GM21737 (cell line): ENCODE results near the gene CCDC201.

Source experiments
- ATAC-seq: cut with Tn5 transposase; IDR thresholded peaks from one replicate; pipeline ENCODE4 v1.9.1; 2021; ENCODE audit warnings: mild to moderate bottlenecking, moderate library complexity; ENCODE audit not compliant: unreplicated experiment

The CCDC201 gene

GRCh38 chr7:45893996-45894664, 21.2 kb upstream of the CCDC201 start:
- no peak for ATAC-seq

GRCh38 chr7:45893374-45893995, 20.6 kb upstream of the CCDC201 start:
- no peak for ATAC-seq

DNA sequence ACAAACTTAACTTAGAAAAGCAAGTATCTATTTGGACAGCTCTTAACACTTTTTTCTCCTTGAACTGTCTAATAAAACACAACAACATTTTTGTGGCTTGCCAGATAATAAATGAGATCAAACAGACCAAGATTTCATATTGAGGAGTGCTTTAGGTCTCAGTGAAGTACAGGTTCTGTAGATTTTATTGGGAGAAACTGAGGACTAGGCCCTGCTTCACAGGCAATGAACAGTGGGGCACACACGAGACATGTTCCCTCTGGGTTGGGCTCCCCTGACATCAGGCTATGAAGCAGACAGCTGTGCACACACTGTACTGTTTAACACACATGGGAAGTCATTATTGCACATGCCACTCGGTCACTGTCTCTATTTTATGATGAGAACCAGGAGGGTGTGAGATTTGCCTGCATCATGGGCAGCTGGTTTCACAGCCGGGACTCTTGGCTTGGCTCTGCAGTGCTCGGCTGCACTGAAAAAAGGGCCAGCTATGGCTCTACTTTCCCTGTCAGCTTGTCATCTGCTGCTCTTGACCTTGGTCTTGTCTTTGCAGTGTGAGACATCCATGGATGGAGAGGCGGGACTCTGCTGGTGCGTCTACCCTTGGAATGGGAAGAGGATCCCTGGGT, 19.6 kb upstream of the CCDC201 start:
- ATAC-seq: no peak

DNA sequence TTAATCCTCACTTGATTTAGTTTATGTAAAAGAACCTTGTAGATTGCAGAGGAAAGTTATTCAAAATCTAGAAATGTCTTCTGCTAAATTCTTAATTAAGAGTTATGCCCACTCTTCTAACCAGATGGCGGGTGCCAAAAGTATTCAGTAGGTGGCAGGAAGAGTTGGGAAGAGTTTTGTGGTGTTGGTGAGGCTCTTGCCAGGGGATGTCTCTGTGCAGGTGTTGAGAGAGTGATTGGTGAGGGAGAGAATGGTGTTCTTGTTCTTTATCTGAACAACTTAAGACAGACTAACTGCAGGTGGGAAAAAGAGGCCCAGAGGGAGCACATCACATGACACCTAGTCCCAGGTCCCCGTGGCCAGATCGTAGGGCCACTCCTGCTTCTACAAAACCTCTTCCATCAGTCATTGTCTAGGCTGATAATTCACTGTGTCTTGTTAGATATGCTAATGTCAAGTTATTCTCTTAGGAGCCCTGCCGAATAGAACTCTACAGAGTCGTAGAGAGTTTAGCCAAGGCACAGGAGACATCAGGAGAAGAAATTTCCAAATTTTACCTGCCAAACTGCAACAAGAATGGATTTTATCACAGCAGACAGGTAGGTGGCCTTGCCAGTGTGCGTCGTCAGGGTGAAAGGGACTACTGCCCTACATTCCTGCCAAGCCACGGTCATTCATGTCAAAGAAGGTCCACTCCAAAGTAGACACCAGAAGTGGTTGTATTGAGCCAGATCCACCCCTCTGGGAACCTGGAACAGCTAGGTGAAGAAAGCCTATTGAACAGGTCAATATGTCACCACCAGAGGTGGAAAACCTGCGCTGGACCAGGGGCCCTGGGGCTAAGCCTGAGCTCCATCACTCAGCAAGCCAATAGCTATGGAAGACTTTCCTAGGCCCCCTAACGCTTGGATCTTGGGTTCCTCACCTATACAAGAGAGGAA, 18.9 kb upstream of the CCDC201 start:
- no peak for ATAC-seq

GRCh38 chr7:45890902-45891461, 18.1 kb upstream of the CCDC201 start:
- ATAC-seq: no peak

DNA sequence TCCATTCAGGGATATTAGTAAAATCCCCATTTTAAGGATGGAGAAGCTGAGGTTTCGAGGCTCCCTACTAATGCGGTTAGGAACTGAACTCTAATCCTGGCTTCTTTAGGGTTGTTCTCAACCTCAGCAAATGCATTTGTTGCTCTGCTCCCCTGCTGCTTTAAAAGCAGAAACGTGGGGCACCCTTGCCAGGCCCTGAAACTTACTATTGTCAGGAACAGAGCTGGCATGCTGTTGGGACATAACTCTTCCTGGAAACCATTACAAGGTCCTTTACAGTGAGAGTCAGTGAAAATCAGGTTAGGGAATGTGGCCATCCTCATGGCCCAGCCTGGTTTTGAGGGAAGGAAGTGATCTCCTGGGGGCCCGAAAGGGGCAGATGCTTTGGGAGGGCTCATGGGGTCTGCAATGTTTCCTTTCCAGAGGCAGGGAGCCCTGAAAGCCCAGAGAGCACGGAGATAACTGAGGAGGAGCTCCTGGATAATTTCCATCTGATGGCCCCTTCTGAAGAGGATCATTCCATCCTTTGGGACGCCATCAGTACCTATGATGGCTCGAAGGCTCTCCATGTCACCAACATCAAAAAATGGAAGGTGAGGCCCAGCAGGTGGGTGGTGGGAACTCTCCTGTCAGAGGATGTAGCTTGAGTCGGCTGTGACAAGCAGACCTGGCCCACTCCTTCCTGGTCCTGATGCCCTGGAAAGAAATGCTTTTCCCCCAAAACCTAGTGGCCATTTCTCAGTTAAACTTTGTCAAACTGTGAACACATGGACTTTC, 17.4 kb upstream of the CCDC201 start:
- ATAC-seq: no peak

DNA sequence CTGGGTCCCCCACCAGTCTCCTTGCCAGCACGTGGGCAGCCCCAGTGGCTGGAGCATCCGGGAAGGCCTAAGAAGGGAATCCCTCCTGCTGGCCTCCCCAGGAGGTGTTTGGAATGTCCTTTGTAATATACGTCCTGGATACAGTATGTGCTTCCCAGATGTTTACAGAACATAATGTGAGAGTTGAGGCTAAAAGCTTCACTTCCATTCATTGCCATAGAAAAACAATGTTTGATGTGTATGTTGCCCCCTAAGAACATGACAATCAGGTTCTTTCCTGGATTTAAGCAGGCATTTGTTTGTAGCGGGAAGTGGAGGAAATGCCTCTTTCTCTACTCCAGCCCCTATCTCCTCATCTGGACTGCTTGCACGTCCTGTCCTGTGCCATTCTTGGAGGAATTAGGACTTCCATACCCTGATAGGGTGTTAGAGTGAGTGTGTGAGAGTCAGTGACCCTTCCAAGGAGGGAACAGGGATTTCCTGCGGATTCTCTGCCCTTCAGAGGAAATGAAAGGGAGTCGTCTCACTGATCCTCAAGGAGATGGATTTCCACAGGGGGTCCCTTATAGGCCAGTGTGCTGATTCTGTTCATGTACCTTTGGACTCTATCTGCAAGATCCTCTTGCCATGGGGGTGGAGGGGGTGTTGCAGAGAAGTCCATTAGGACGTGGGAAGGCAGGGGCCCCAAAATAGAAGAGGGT, 16.6 kb upstream of the CCDC201 start:
- ATAC-seq: no peak

GRCh38 chr7:45888993-45889366, 16.1 kb upstream of the CCDC201 start:
- no peak for ATAC-seq

GRCh38 chr7:45888185-45888992, 15.5 kb upstream of the CCDC201 start, which contains the start of gene IGFBP1:
Gene IGFBP1, plus strand, starts transcription at chr7:45888488. Its CDS starts 165 bp downstream, at chr7:45888653.
- no peak for ATAC-seq

DNA sequence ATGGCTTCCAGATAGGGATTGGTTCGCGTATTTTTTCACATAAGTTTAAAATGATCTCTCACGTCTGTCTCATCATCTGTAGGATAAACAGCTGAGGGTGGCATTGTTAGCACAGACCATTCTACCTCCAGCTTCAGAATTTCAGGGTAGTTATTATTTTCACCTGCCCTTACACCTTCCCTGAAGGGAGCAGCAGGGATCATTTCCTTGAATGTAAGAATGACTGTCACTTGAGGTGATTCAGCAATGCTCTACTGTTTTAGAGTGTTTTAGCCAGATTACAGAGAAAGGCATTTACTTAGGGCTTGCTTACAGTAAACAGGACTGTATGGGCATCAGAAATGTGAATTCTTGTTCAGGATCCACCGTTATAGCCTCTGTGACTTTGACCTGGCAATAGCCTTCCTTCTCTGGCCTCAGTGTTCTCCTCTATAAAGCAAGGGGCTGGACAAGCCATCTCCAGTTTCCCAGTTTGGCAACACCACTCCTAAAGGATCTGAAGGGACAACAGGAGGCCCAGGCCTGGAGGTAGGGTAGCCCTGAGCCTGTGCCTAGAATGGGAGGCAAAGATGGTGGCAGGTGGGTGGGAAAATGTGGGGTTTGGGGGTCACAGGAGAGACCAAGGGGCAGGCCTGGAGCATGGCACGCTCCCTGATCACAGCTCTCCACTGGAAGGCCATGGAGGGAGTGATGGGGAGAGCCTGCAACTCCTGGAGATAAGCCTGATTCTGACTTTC, 14.2 kb upstream of the CCDC201 start:
- no peak for ATAC-seq

DNA sequence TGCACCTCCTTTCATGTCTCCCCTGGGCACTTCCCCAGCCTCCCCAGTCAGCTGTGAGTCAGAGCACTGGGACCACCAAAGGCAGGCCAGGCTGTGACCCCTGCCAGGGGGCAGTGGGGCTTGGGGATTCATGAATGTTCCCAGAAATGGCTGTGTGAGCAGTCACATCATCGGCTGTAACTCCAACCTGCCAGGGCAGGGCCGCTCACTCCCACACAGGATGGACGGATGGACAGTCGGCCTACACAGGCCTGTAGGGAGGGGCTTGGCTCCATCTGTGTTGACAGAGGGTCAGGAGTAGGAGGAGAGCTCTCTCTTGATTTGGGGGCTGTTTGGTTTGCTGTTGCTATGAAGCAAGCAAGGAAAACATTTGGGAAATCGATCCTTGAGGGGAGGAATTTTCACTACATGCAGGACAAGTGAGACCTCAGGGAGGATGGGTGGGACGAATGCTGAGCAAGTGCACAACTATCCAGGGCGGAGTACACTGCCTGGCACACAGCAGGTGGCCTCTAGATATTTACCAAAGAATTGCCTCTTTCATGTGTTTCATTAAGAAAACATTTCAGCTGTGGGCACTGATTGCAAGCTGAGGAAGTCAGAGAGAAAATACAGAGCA, 12.5 kb upstream of the CCDC201 start:
- ATAC-seq: no peak

- no peak for ATAC-seq
These were observed 11.3 kb upstream of the CCDC201 start for GRCh38 chr7:45884136-45884535.

DNA sequence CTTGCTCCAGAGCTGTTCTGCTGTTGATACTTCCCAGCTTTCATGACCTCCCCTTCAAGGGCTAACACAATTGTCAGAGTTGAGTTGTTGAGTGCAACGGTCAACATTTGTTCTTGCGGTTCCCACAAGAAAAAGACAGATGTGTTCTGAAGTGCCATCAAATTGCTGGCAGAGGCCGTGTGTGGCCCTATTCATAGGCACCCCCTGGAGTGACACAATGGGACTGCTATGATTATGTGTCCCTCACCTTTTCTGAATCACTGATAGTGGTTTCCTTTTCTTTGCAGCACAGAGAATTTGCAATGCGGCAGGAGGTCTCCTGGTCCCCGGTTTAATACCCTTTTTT, 9.6 kb upstream of the CCDC201 start:
- ATAC-seq: no peak

DNA sequence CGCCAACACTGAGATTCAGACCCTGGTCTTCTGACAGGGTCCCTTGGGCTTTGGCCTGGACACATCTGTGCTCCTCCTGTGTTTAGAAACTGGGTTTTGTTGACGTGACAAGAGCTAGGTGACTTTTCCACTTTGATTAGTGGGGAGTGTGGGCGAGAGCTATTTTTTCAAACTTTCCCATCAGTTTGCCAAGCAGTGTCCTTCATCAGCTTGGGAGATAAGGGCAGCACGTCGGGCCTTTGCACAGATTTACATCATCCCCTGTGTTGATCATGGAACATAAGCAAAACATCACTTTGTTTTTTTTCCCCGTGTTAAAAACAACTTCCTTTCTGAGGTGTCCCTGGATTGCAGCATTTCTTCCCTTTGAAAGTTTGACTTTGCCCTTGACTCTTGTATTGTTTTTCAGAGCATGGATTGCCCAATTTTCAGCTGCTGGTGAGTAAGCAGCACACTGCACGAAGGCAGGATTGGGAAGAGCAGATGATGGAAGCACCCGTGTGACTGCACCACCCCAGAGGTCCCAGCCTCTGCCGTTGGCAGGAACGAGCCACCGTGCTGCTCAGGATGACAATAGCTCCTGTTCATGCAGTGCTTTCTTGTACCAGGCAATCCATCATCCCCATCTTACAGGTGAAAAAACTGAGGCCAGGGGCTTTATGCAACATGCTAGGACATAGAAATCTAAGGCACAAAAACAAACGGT, 9.0 kb upstream of the CCDC201 start:
- no peak for ATAC-seq

DNA sequence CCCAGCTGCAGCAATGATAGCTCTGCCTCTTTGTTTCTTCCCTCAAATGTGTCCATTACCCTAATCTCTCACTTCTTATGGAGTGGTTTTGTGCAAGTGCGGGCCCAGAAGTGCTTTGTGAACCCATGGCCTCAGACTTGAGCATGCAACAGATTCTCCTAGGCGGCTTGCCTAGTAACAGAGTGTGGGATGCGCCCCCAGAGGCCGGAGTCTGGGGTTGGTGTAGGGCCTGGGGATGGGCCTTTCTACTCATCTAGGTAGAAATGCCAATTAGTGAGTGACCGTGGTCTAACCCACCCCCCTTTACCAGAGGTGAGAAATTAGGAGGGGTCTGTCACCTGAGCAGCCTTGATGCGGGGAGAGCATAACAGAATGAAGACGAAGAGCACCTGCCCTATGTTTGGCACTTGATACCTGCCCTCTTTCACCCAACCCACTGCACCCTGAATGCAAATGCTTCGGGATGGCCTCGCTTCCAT, 8.4 kb upstream of the CCDC201 start:
- ATAC-seq: no peak

DNA sequence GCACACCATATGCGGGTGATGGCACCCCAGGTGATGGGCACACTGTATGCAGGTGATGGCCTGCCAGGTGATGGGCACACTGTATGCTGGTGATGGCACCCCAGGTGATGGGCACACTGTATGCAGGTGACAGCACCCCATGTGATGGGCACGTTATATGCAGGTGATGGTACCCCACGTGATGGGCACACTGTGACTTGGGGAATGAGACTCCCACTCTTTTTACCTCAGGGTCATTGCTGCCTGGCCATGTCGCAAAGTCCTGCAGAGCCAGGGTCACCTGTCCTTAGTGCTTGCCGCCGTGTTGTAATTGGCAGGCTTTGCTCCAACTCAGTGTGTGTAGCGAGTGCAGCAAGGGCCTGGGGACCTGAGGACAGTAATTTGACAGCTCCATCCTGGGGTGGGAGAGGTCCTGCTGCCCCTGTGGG, 7.6 kb upstream of the CCDC201 start:
- ATAC-seq: no peak
